ENCODE results near the gene CHST6. TPM values are rescaled to one million over a fixed set of nuclear protein-coding genes. Genes with fewer than 3 reads are reported as not detected.
"Not testable (repeated sequence)": the region's sequence is repeated elsewhere in the genome, so short reads cannot be mapped to it uniquely, and the experiment has no call there.

The CHST6 gene
- total and polyA plus RNA-seq, 2 of the 8 experiments (the other 6 are each of a cell fraction or from before 2014, with no cell fraction given): 18.2 to 25.4 TPM

DNA sequence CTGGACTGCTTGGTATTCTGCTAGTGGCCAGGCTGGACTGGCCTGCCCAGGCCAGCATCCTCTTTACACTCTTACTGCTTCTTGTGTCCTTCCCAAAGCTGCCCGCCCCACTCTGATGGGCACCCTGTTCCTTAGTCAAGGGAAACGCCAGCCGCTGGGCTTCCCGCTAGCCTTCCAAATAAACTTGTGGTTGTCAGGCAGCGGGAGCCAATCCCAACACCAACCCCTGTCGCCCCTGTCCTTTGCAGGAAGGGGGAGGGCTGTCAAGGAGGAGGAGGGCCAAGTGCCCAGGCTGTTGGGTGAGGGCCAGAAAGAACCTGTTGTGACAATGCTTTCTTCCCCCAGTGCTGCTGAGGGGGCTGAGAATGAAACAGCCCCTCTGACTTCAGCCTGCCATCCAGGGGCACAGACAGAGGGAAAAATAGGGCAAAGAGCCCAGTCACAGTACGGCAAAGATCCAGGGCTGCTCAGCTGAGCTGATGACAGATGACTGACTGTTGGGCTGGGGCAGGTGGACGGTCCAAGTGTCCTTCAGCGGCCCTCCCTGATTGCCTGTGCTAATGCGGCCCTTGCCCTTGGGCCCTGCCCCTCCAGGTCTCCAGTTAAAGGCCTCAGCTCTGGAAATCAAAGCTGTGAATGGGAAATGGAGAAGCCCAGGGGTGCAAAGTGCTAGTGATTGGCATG, 43.8 kb upstream of the CHST6 start:
- H3K4me3 ChIP-seq (ENCODE audit: extremely low read depth in 1 of 4, insufficient read depth in 2 of 4, low read depth in 3 of 4, low read length in 4 of 4); H2BK20ac ChIP-seq (ENCODE audit: low read length); H3K9ac ChIP-seq (replicated peaks in 1 of 4; ENCODE audit: extremely low read depth in 1 of 4, low read depth in 3 of 4, low read length in 3 of 4); H3K14ac ChIP-seq (ENCODE audit: insufficient read length); H4K91ac ChIP-seq (replicated peaks; ENCODE audit: insufficient read length, low read length); H3K27ac ChIP-seq (ENCODE audit: low read depth, low read length); H3K23ac ChIP-seq (ENCODE audit: insufficient read length); H4K20me1 ChIP-seq (replicated peaks in 1 of 2; ENCODE audit: control insufficient read depth in 1 of 2, insufficient read depth in 2 of 2, low read length in 2 of 2); H2BK5ac ChIP-seq (ENCODE audit: low read depth, low read length); H4K5ac ChIP-seq (ENCODE audit: insufficient read length, low read depth, low read length); H3K23me2 ChIP-seq (ENCODE audit: low read depth, low read length); H2AFZ ChIP-seq (ENCODE audit: low read length); H3K36me3 ChIP-seq (ENCODE audit: control insufficient read depth in 2 of 4, insufficient read depth in 4 of 4, low read length in 3 of 4); H3K79me2 ChIP-seq (ENCODE audit: control insufficient read depth in 1 of 2, insufficient read depth in 2 of 2, low read length in 2 of 2); H2BK12ac ChIP-seq (ENCODE audit: low read depth, low read length); POLR2A ChIA-PET (ENCODE audit: partially characterized antibody); H3K4me2 ChIP-seq (ENCODE audit: insufficient read depth in 1 of 2, low read depth in 2 of 2, low read length in 2 of 2); DNase-seq (ENCODE audit: low read depth in 1 of 2, low spot score in 2 of 2); H4K8ac ChIP-seq (ENCODE audit: extremely low read depth, insufficient read depth, low read length); H3K18ac ChIP-seq (ENCODE audit: extremely low read depth, low read length); FAIRE-seq; H3K9me3 ChIP-seq (ENCODE audit: insufficient read depth in 2 of 2, low read depth in 1 of 2, low read length in 1 of 2); H3K4me1 ChIP-seq (replicated peaks in 1 of 4; ENCODE audit: control insufficient read depth in 3 of 4, insufficient read depth in 4 of 4, low read length in 3 of 4); H2BK120ac ChIP-seq (replicated peaks; ENCODE audit: low read depth, low read length); H3K27me3 ChIP-seq (replicated peaks in 1 of 4; ENCODE audit: control insufficient read depth in 3 of 4, extremely low read depth in 1 of 4, insufficient read depth in 3 of 4, low read length in 3 of 4); H2AK5ac ChIP-seq (ENCODE audit: low read depth, low read length); H2BK15ac ChIP-seq (ENCODE audit: low read length); H3K79me1 ChIP-seq (ENCODE audit: low read depth, low read length); H3K4ac ChIP-seq (replicated peaks; ENCODE audit: insufficient read length, low read depth, low read length); H3K56ac ChIP-seq (replicated peaks; ENCODE audit: insufficient read length, low read depth, low read length): not testable (repeated sequence)
- WGBS, 2 experiments (ENCODE audit: extremely low coverage in 1 of 2, insufficient coverage in 1 of 2, insufficient read length in 1 of 2, insufficient replicate concordance in 2 of 2, low coverage in 1 of 2, low lambda C conversion rate in 2 of 2, missing lambda C conversion rate in 1 of 2): 92% methylated on average over 7 of the region's 10 CpGs; no CpG with 5 or more reads in 1 of the 2 experiments
- CTCF ChIA-PET (ENCODE audit: partially characterized antibody): interaction anchor here (1.1 to 9.3 kb wide), 3 partner anchors 11 to 21 kb away, joined by 3 to 203 read pairs (median 21); no protein-coding TSS in a partner anchor
